Mesothelial cell of epicardium (in vitro differentiated cells): ENCODE results near the gene JARID2. TPM values are rescaled to one million over a fixed set of nuclear protein-coding genes. Genes with fewer than 3 reads are reported as not detected.
A peak's percentile ranks its signal among the peaks of the same experiment; 100 is the strongest.

Experiments used
- DNase-seq, 2 experiments: peaks; one replicate each; pipeline ENCODE4 v3.0.0; 2021; ENCODE audit warnings: low spot score in 2 of 2; ENCODE audit not compliant: unreplicated experiment in 2 of 2
- H3K27ac Mint-ChIP-seq: 2 replicates; pipeline ENCODE4 v1.8.0; 2021; ENCODE audit warnings: mixed read lengths
- H3K27me3 Mint-ChIP-seq: 2 replicates; pipeline ENCODE4 v1.8.0; 2021; ENCODE audit warnings: low read depth, mixed read lengths
- H3K36me3 Mint-ChIP-seq: 2 replicates; pipeline ENCODE4 v1.8.0; 2021; ENCODE audit warnings: mixed read lengths
- H3K4me1 Mint-ChIP-seq: 2 replicates; pipeline ENCODE4 v1.8.0; 2021; ENCODE audit warnings: mixed read lengths
- H3K4me3 Mint-ChIP-seq: 2 replicates; pipeline ENCODE4 v1.8.0; 2021; ENCODE audit warnings: mild to moderate bottlenecking, moderate library complexity, mixed read lengths
- H3K9me3 Mint-ChIP-seq: 2 replicates; pipeline ENCODE4 v1.8.0; 2021; ENCODE audit warnings: mixed read lengths
- CTCF ChIP-seq: fragments of 200-600 bp; sonication (generic); IDR thresholded peaks from one replicate; pipeline ENCODE4 v1.5.0; 2021; ENCODE audit warnings: antibody characterized with exemption; ENCODE audit not compliant: unreplicated experiment
- total RNA-seq: library from RNA; stranded (reverse); gene quantifications from 3 replicates; pipeline ENCODE4 v1.2.1, GENCODE V29; 2021

JARID2 gene
- total RNA-seq, 1 donor from 2014 or later: 35.3 TPM

- no peak for DNase-seq
- no peak for TF ChIP-seq CTCF
- no peak overlapping the region for H3K27ac Mint-ChIP-seq
- no peaks in the 10 kb centered on the region for H3K36me3 Mint-ChIP-seq
- H3K4me3 Mint-ChIP-seq: no peak overlapping the region
- no peaks in the 10 kb centered on the region for H3K9me3 Mint-ChIP-seq
- peaks cover 35% of the 10 kb centered on the region for H3K4me1 Mint-ChIP-seq
- no peaks in the 10 kb centered on the region for H3K27me3 Mint-ChIP-seq
These were observed 67.5 kb downstream of the JARID2 start for GRCh38 chr6:15313367-15313766.

- Mint-ChIP-seq H3K27ac (no peak overlapping the region), H3K36me3 (no peaks in the 10 kb centered on the region), H3K4me3 (no peak overlapping the region), H3K27me3 (no peaks in the 10 kb centered on the region), H3K9me3 (no peaks in the 10 kb centered on the region), H3K4me1 (peaks cover 45% of the 10 kb centered on the region)
- TF ChIP-seq CTCF: no peak
- no peak for DNase-seq
These were observed 70.9 kb downstream of the JARID2 start for GRCh38 chr6:15316754-15317153.

- no peak for DNase-seq
- no peak for TF ChIP-seq CTCF
- Mint-ChIP-seq H3K4me3 (no peak overlapping the region), H3K4me1 (peaks cover 46% of the 10 kb centered on the region), H3K27ac (no peak overlapping the region), H3K27me3 (no peaks in the 10 kb centered on the region), H3K36me3 (no peaks in the 10 kb centered on the region), H3K9me3 (no peaks in the 10 kb centered on the region)
These were observed 71.4 kb downstream of the JARID2 start for GRCh38 chr6:15317251-15317650.

GRCh38 chr6:15317934-15318902 is 72.3 kb downstream of the JARID2 start:
- Mint-ChIP-seq H3K27ac (peak overlapping the region; percentile 47), H3K9me3 (no peaks in the 10 kb centered on the region), H3K27me3 (no peaks in the 10 kb centered on the region), H3K36me3 (no peaks in the 10 kb centered on the region), H3K4me3 (no peak overlapping the region), H3K4me1 (peaks cover 51% of the 10 kb centered on the region)
- TF ChIP-seq CTCF: no peak
- DNase-seq: no peak

GRCh38 chr6:15319677-15320076 is 73.8 kb downstream of the JARID2 start:
- Mint-ChIP-seq H3K27me3 (no peaks in the 10 kb centered on the region), H3K27ac (no peak overlapping the region), H3K4me3 (no peak overlapping the region), H3K9me3 (no peaks in the 10 kb centered on the region), H3K36me3 (peaks cover 1% of the 10 kb centered on the region), H3K4me1 (peaks cover 49% of the 10 kb centered on the region)
- no peak for DNase-seq
- TF ChIP-seq CTCF: no peak
